Measurements from ENCODE around the gene UBASH3A. TPM values are rescaled to one million over a fixed set of nuclear protein-coding genes. Genes with fewer than 3 reads are reported as not detected.

The UBASH3A gene
- total RNA-seq, 1 experiment from 2014 or later = 0.07 TPM

DNA sequence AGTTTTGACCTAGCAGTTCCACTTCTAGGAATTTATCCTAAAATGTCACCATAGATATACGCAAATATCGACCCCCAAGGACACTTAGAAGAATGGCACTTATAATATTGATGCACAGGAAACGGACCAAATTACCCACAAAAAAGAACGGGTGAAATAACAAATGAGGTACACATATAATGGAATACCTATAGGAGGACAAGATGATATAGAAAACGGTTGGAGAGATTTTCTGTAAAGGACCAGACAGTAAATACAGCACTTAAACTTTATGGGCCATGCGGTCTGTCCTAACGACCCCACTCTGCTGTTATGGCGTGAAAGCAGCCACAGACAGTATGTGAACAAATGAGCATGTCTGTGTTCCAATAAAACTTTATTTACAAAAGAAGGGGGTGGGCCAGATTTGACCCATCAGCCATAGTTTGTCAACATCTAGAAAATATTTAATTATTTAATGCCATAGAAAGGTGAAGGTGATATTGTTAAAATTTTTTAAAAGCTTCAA, 10.2 kb upstream of the UBASH3A start (continued):
- TF ChIP-seq, protein P1, sequence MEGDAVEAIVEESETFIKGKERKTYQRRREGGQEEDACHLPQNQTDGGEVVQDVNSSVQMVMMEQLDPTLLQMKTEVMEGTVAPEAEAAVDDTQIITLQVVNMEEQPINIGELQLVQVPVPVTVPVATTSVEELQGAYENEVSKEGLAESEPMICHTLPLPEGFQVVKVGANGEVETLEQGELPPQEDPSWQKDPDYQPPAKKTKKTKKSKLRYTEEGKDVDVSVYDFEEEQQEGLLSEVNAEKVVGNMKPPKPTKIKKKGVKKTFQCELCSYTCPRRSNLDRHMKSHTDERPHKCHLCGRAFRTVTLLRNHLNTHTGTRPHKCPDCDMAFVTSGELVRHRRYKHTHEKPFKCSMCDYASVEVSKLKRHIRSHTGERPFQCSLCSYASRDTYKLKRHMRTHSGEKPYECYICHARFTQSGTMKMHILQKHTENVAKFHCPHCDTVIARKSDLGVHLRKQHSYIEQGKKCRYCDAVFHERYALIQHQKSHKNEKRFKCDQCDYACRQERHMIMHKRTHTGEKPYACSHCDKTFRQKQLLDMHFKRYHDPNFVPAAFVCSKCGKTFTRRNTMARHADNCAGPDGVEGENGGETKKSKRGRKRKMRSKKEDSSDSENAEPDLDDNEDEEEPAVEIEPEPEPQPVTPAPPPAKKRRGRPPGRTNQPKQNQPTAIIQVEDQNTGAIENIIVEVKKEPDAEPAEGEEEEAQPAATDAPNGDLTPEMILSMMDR (IDR thresholded peaks at IDR 0.05 in 2 of 3, conservative IDR thresholded peaks at IDR 0.05 in 1 of 3; ENCODE audit: borderline replicate concordance in 1 of 3, insufficient read depth in 1 of 3, low read depth in 2 of 3, low read length in 2 of 3) = no peak
- no peak for TF ChIP-seq FOSL1 (IDR thresholded peaks at IDR 0.05; ENCODE audit: low read depth)
- TF ChIP-seq, protein P2, sequence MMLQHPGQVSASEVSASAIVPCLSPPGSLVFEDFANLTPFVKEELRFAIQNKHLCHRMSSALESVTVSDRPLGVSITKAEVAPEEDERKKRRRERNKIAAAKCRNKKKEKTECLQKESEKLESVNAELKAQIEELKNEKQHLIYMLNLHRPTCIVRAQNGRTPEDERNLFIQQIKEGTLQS (IDR thresholded peaks at IDR 0.05) = no peak

DNA sequence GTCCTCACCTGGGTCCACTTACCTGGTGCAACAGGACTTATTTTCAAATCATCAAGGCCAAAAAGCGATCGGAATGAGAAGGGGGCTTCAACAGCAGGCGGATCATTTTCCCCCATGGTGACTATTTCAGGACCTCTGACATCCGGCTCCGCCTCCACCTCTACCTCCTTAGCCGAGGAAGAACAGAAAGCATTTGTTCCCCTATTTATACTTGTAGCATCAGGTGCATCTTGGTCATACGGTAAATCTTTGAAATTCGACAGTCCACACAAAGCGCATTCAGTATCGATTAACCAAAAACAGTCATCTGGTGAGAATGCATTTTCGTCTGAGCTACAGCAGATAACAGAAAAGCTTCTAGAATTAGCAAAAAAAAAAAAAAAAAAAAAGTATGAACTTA, 8.4 kb upstream of the UBASH3A start:
- ChIA-PET CTCF (no interaction called here), RAD21 (ENCODE audit: low non-redundant PET in 1 of 2, low total read pairs in 2 of 2, uncharacterized antibody in 2 of 2, unreplicated experiment in 2 of 2) (no interaction called here), POLR2A (interaction anchor here (0.7 kb wide), 1 partner anchor 599 kb away, joined by 3 read pairs; no protein-coding TSS in a partner anchor)
- no peaks in the 10 kb centered on the region for H3K4me1 ChIP-seq (ENCODE audit: control insufficient read depth in 1 of 2, insufficient read depth in 2 of 2, low read length in 2 of 2)
- ATAC-seq (no peak), DNase-seq (ENCODE audit: low read depth, low spot score) (no peak)
- no peak overlapping the region for H3K9ac ChIP-seq (ENCODE audit: low read length)
- TF ChIP-seq EZH2phosphoT487 (IDR thresholded peaks at IDR 0.05; ENCODE audit: borderline replicate concordance) (no peak), POLR2A (IDR thresholded peaks at IDR 0.05; ENCODE audit: borderline replicate concordance, extremely low read depth, insufficient read depth, insufficient read length) (no peak), EZH2 (IDR thresholded peaks at IDR 0.05) (no peak), SIN3A (IDR thresholded peaks at IDR 0.05; ENCODE audit: low read depth) (no peak), SRF (IDR thresholded peaks at IDR 0.05; ENCODE audit: low read depth) (no peak), CBX3 (IDR thresholded peaks at IDR 0.05; ENCODE audit: low read depth) (no peak), SP1 (IDR thresholded peaks at IDR 0.05; ENCODE audit: low read depth) (no peak), ZFX (IDR thresholded peaks at IDR 0.05) (no peak)
- TF ChIP-seq, protein P3, sequence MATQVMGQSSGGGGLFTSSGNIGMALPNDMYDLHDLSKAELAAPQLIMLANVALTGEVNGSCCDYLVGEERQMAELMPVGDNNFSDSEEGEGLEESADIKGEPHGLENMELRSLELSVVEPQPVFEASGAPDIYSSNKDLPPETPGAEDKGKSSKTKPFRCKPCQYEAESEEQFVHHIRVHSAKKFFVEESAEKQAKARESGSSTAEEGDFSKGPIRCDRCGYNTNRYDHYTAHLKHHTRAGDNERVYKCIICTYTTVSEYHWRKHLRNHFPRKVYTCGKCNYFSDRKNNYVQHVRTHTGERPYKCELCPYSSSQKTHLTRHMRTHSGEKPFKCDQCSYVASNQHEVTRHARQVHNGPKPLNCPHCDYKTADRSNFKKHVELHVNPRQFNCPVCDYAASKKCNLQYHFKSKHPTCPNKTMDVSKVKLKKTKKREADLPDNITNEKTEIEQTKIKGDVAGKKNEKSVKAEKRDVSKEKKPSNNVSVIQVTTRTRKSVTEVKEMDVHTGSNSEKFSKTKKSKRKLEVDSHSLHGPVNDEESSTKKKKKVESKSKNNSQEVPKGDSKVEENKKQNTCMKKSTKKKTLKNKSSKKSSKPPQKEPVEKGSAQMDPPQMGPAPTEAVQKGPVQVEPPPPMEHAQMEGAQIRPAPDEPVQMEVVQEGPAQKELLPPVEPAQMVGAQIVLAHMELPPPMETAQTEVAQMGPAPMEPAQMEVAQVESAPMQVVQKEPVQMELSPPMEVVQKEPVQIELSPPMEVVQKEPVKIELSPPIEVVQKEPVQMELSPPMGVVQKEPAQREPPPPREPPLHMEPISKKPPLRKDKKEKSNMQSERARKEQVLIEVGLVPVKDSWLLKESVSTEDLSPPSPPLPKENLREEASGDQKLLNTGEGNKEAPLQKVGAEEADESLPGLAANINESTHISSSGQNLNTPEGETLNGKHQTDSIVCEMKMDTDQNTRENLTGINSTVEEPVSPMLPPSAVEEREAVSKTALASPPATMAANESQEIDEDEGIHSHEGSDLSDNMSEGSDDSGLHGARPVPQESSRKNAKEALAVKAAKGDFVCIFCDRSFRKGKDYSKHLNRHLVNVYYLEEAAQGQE (IDR thresholded peaks at IDR 0.05; ENCODE audit: low read depth) = no peak
- TF ChIP-seq, protein P4, sequence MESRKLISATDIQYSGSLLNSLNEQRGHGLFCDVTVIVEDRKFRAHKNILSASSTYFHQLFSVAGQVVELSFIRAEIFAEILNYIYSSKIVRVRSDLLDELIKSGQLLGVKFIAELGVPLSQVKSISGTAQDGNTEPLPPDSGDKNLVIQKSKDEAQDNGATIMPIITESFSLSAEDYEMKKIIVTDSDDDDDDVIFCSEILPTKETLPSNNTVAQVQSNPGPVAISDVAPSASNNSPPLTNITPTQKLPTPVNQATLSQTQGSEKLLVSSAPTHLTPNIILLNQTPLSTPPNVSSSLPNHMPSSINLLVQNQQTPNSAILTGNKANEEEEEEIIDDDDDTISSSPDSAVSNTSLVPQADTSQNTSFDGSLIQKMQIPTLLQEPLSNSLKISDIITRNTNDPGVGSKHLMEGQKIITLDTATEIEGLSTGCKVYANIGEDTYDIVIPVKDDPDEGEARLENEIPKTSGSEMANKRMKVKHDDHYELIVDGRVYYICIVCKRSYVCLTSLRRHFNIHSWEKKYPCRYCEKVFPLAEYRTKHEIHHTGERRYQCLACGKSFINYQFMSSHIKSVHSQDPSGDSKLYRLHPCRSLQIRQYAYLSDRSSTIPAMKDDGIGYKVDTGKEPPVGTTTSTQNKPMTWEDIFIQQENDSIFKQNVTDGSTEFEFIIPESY (IDR thresholded peaks at IDR 0.05; ENCODE audit: extremely low read depth, insufficient replicate concordance, low read length) = no peak
- TF ChIP-seq, protein P1 (IDR thresholded peaks at IDR 0.05 in 2 of 3, conservative IDR thresholded peaks at IDR 0.05 in 1 of 3; ENCODE audit: borderline replicate concordance in 1 of 3, insufficient read depth in 1 of 3, low read depth in 2 of 3, low read length in 2 of 3) = no peak
- H3K79me2 ChIP-seq (ENCODE audit: insufficient read depth, low read length) = no peaks in the 10 kb centered on the region
- H3K27ac ChIP-seq (ENCODE audit: low read depth, low read length) = no peak overlapping the region
- H4K20me1 ChIP-seq (ENCODE audit: insufficient read depth) = no peaks in the 10 kb centered on the region
- no TSS peak for BruUV-seq (replicated peaks)
- H3K9me3 ChIP-seq (ENCODE audit: control insufficient read depth in 1 of 2, insufficient read depth in 1 of 2, low read depth in 1 of 2, low read length in 2 of 2) = no peaks in the 10 kb centered on the region
- H2AFZ ChIP-seq (ENCODE audit: low read depth, low read length, poor library complexity, severe bottlenecking) = no peak overlapping the region
- H3K36me3 ChIP-seq (ENCODE audit: control insufficient read depth in 1 of 2, insufficient read depth in 2 of 2, low read length in 2 of 2) = no peaks in the 10 kb centered on the region
- H3K4me2 ChIP-seq (ENCODE audit: low read length) = no peak overlapping the region
- intact Hi-C loops (cut with micrococcal nuclease) = no loop called here
- H3K4me3 ChIP-seq (replicated peaks in 1 of 2; ENCODE audit: low read depth in 1 of 2, low read length in 2 of 2) = no peak overlapping the region
- H3K9me2 ChIP-seq (ENCODE audit: insufficient read depth) = no peaks in the 10 kb centered on the region
- H3K27me3 ChIP-seq (ENCODE audit: insufficient read depth, low read length) = peaks cover 3% of the 10 kb centered on the region; the same call in 1 of the 2 replicates

Measured in HCT116 (cell line).